NK-92 treated with Interleukin-12 subunit alpha and Interleukin-12 subunit beta, amount 100 ng/mL, for 24 hours (cell line): ENCODE results near the gene TTC12.
A peak's percentile ranks its signal among the peaks of the same experiment; 100 is the strongest.

Source experiments
- DNase-seq: peaks from one replicate; lab custom pipeline; 2025; lab: John Stamatoyannopoulos, UW

Gene TTC12

GRCh38 chr11:113314389-113315301 is at the start of gene TTC12:
Gene TTC12 (plus strand): TSS chr11:113314583. CDS start chr11:113316258, 1,675 bp downstream.
- peak; percentile 65 for DNase-seq

- DNase-seq, result no peak
Measured at GRCh38 chr11:113265362-113265761, 49.0 kb upstream of the TTC12 start.

GRCh38 chr11:113267493-113267892 is 46.9 kb upstream of the TTC12 start:
- DNase-seq, result no peak

- no peak for DNase-seq
Measured at GRCh38 chr11:113269096-113269495, 45.3 kb upstream of the TTC12 start.

GRCh38 chr11:113269636-113270035 is 44.7 kb upstream of the TTC12 start:
- no peak for DNase-seq

- DNase-seq, result no peak
Measured at GRCh38 chr11:113270080-113270479, 44.3 kb upstream of the TTC12 start.

GRCh38 chr11:113271551-113272245 is 42.7 kb upstream of the TTC12 start:
- no peak for DNase-seq

- DNase-seq, result no peak
Measured at GRCh38 chr11:113272281-113272680, 42.1 kb upstream of the TTC12 start.

- DNase-seq, result no peak
Measured at GRCh38 chr11:113272927-113273615, 41.3 kb upstream of the TTC12 start.

GRCh38 chr11:113273720-113274119 is 40.7 kb upstream of the TTC12 start:
- DNase-seq, result no peak

GRCh38 chr11:113274713-113275582 is 39.4 kb upstream of the TTC12 start:
- no peak for DNase-seq

GRCh38 chr11:113275602-113276001 is 38.8 kb upstream of the TTC12 start:
- no peak for DNase-seq

GRCh38 chr11:113276466-113276865 is 37.9 kb upstream of the TTC12 start:
- no peak for DNase-seq

GRCh38 chr11:113277907-113278306 is 36.5 kb upstream of the TTC12 start:
- no peak for DNase-seq

GRCh38 chr11:113278481-113278880 is 35.9 kb upstream of the TTC12 start:
- DNase-seq, result no peak

- no peak for DNase-seq
Measured at GRCh38 chr11:113278925-113279324, 35.5 kb upstream of the TTC12 start.

GRCh38 chr11:113279591-113279990 is 34.8 kb upstream of the TTC12 start:
- DNase-seq, result no peak

- no peak for DNase-seq
Measured at GRCh38 chr11:113281052-113281725, 33.2 kb upstream of the TTC12 start.

GRCh38 chr11:113282898-113283437 is 31.4 kb upstream of the TTC12 start:
- DNase-seq, result no peak

GRCh38 chr11:113283881-113284280 is 30.5 kb upstream of the TTC12 start:
- no peak for DNase-seq

- no peak for DNase-seq
Measured at GRCh38 chr11:113286009-113286408, 28.4 kb upstream of the TTC12 start.
